Stimulated activated CD8-positive, alpha-beta memory T cell treated with anti-CD3 and anti-CD28 coated beads, Interleukin-7, amount 100 ng/mL, for 1 hour (primary cell): Measurements from ENCODE around the gene ZNF732.
"Not testable (repeated sequence)": the region's sequence is repeated elsewhere in the genome, so short reads cannot be mapped to it uniquely, and the experiment has no call there.

Experiments used
- DNase-seq, 2 donors: peaks; one replicate each; pipeline ENCODE4 v3.0.0-alpha.2; 2020; ENCODE audit warnings: low read depth in 2 of 2

ZNF732 gene

DNA sequence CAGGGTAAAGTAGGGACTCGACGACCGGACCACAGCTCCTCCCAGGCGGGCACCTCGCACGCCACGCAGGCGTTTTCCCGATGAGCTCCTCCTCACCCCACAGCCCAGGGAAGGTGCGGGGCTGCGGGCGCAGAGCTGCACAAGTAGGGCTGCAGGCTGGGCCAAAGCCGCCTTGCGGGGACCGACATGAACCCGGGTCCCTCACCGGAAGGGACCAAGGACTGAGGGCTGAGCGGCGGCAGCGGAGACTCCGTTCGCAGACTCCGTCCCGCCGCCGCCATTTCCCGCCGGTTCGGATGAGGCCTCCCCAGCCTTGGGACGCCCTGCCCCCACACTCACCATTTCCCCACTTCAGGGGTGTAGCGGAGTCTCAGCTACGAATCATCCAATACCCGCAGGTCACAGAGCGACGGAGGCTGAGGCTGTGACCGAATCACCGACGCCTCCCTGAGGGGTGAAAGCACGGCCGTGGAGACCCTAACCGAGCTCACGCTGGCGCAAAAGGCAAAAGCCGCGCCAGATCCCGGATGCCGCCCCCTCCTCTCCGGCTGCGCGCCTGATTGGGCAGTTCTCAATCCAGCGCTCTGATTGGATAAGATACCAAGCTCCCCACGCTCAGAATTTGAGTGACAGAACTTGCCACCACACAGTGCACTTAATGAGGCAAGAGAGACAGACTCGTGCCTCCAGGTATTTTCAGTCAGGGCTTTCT, at the start of gene ZNF732:
TSS of gene ZNF732 (minus strand) at position 506 of the 712 bp plus-strand sequence. CDS start at position 342, 164 bp downstream.
- DNase-seq: no peak

- no peak for DNase-seq
Observed at GRCh38 chr4:340011-340410, 34.7 kb upstream of the ZNF732 start.

GRCh38 chr4:338759-339097, 33.5 kb upstream of the ZNF732 start:
- DNase-seq: no peak

- peak; percentile 6 to 15 for DNase-seq
Observed at GRCh38 chr4:337932-338758, 32.9 kb upstream of the ZNF732 start.

DNA sequence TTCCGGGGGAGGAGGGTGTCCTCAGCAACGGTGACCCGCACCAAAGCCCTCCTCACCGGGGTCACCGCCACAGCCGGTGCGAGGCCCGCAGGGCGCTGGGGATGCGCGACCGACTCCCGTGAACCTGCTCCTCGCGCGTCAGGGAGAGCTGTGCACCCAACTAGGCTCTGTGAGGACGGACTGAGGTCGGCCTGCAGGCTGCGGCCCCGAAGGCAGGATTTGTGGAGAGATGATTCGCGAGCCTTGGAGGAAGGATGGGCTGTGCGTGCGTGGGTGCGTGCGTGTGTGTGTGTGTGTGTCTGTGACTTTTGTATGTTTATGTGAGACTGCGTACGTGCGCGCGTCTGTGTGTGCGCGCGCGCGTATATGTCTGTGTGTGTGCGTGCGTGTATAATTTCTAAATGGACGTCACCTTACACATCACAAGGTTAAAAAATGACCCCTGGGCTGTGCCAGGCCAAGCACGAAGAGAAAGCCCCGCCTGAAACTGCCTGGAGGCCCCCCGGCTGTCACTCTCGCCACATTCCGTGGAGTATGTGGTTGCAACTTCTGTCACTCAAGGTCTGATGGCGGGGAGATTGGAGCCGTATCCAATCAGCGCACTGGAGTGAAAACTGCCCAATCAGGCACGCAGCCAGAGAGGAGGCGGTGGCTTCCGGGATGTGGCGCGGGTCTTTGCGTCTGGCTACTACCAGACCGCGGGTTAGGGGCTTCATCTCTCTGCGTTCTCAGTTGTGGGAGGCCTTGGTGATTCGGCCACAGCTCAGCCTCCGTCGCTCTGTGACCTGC, 32.1 kb upstream of the ZNF732 start, which contains the start of gene ZNF141:
TSS of gene ZNF141 (plus strand) at position 672 of the 789 bp plus-strand sequence. CDS start 170 bp downstream, outside the sequence.
- peak; percentile 77 to 78 for DNase-seq

DNA sequence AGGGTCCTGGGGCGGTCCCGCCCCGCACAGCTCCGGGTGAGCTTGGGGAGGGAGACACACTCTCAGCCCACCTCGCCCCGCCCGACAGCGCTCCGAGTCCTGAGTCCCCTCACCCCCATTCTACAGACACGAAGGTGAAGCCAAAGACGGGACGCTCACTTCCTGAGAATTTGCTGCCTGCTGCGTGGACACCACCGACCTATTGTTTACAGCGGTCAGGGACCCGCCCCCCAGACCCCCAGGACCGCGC, 31.5 kb upstream of the ZNF732 start:
- no peak for DNase-seq

GRCh38 chr4:336099-336892, 31.0 kb upstream of the ZNF732 start:
- DNase-seq: no peak

- no peak for DNase-seq
Observed at GRCh38 chr4:335515-335914, 30.2 kb upstream of the ZNF732 start.

- no peak for DNase-seq
Observed at GRCh38 chr4:328729-329128, 23.5 kb upstream of the ZNF732 start.

GRCh38 chr4:314296-314903, 9.1 kb upstream of the ZNF732 start:
- no peak for DNase-seq

DNA sequence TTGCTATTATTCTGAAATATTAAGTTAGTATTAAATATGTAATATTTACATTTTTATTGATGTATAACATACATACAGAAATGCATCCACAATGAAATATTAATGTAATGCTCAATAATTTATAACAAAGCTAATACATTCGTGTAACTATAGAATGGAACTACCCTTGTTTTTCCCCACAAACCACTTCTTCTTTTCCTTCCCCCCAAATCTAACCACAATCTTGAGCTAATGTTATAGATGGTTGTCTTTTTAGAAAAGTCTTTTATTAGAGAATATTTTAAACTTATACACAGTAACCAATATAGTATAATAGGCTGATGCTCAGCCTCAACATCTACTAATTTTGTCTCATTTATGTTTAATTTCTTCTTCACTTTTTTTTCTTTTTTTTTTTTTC, 4.5 kb upstream of the ZNF732 start:
- no peak for DNase-seq

DNA sequence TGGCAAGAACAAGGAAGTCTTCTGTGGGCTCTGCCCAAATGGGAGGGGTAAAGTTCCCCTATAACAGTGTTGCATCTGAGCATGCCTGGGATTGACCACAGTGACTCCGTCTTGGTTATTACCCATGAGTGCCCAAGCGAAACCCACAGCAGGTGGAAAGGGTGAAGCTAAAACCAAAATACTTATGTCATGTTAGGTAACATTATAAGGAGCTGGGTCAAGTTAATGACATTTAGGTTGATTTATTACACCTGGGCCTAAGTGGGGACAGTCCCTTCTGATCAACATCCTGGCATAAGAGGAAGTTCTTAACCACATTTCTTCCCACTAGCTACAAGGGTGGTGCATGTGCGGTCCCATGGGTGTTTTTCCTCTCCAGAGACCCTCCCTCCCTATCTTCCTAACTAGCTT, 1.3 kb upstream of the ZNF732 start:
- no peak for DNase-seq

DNA sequence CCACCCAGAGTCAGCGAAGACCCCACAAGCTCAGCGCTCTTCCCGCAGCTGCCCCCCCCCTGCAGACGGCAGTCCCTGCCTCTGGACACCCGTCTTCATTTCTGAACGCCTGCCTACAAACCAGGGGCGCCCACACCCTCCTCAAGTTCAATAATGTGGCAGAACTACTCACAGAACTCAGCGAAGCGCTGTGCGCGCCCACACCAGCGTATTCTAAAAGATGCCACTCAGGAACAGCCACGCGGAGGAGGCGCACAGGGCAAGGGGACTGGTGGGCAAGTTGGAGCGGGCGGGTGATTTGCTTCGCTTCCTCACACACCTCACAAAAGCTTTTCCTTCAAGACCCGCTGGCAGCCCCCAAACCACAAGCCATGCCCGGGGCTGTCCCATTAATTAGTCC, 758 bp downstream of the ZNF732 start:
- not testable (repeated sequence) for DNase-seq

DNA sequence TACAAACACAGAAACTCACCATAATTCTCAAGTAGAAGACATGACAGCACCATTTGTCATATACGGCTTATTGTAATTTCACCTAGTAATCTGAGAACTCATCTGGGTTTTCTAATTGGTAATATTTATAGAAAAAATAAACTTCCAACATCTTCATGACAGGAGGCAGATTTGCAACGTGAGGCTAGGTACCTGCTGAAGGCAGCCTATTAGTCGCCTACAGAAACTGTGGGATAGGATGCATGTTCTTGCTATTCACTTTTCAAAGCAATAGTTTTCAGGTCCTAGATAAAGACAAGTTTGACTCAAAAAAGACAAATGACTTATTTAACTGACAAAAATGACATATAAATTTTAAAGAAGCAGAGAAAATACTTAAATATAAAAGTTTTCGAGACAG, 2.9 kb downstream of the ZNF732 start:
- no peak for DNase-seq

DNA sequence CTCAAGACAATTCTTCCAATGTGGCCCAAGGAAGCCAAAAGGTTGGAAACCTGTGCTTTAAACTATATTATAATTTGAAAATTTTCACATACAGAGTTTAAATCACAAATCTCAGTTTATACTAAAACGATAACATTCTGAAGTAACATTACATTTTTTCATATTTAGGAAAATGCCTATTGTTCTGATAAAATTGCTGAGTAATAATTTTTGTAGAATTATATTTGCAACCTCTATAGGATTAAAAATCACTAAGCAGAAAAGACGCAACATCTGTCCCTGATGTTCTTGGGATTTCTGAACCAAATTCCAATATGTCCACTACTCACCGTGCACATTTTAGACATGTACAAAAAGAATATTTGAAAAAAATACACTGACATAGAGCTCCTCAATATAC, 10.5 kb downstream of the ZNF732 start:
- no peak for DNase-seq

DNA sequence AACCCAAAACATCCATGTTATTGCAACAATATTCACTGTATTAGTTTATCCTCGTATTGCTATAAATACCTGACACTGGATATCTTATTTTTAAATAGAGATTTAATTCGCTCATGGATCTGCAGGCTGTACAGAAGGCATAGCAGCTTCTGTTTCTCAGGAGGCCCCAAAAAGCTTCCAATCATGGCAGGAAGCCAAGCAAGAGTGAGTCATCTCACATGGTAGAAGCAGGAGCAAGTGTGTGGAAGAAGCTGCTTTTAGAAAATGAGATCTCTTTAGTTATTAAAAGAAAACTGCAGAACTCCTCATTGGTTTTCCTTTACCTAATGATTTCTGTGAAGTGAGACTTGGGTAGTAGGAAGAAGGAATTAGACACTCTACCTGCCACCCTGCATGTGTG, 16.4 kb downstream of the ZNF732 start:
- no peak for DNase-seq

- DNase-seq: no peak
Observed at GRCh38 chr4:273309-274017, 31.8 kb downstream of the ZNF732 start.

DNA sequence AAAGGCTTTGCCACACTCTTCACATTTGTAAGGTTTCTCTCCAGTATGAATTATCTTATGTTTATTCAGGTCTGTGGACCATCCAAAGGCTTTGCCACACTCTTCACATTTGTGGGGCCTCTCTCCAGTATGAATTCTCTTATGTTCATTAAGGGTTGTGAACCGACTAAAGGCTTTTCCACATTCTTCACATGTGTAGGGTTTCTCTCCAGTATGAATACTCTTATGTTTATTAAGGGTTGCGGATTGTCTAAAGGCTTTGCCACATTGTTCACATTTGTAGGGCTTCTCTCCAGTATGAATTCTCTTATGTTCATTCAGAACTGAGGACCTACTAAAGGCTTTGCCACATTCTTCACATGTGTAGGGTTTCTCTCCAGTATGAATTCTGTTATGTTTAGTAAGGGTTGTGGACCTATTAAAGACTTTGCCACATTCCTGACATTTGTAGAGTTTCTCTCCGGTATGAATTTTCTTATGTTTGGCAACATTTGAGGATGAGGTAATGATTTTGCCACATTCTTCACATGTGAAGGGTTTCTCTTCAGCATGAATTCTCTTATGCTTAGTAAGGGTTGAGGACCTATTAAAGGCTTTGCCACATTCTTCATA, 33.7 kb downstream of the ZNF732 start:
- DNase-seq: no peak

GRCh38 chr4:259240-259639, 46.0 kb downstream of the ZNF732 start:
- not testable (repeated sequence) for DNase-seq

- DNase-seq: no peak
Observed at GRCh38 chr4:256492-256891, 48.8 kb downstream of the ZNF732 start.
